Suprapubic skin (tissue), 4 donors: ENCODE measurements around the gene DRG2. TPM values are rescaled to one million over a fixed set of nuclear protein-coding genes. Genes with fewer than 3 reads are reported as not detected.

Source experiments
- DNase-seq, 2 donors: peaks; one replicate each; pipeline ENCODE4 v3.0.0-alpha.2; 2019; ENCODE audit warnings: low spot score in 2 of 2
- H3K27ac ChIP-seq: fragments of 200-600 bp; sonication (generic); one replicate; pipeline ENCODE4 v1.5.1; 2019
- H3K27me3 ChIP-seq: fragments of 200-600 bp; sonication (generic); one replicate; pipeline ENCODE4 v1.5.1; 2019
- H3K36me3 ChIP-seq: fragments of 200-600 bp; sonication (generic); one replicate; pipeline ENCODE4 v1.5.1; 2019
- H3K4me1 ChIP-seq: fragments of 200-600 bp; sonication (generic); one replicate; pipeline ENCODE4 v1.5.1; 2019
- H3K4me3 ChIP-seq: fragments of 200-600 bp; sonication (generic); one replicate; pipeline ENCODE4 v1.5.1; 2019; ENCODE audit warnings: mild to moderate bottlenecking
- H3K9me3 ChIP-seq: fragments of 200-600 bp; sonication (generic); one replicate; pipeline ENCODE4 v1.5.1; 2019
- CTCF ChIP-seq, 2 donors: fragments of 200-600 bp in 1 of 2; fragments of 450-650 bp in 1 of 2; sonication (generic) in 1 of 2; IDR thresholded peaks; one replicate each; pipeline ENCODE4 v1.5.1; 2016 to 2019; ENCODE audit warnings: antibody characterized with exemption in 2 of 2, mild to moderate bottlenecking in 1 of 2, moderate library complexity in 1 of 2
- EP300 ChIP-seq: sonication (generic); formaldehyde crosslinking; IDR thresholded peaks from one replicate; pipeline ENCODE4 v1.6.1; 2017; ENCODE audit warnings: antibody characterized with exemption
- POLR2A ChIP-seq, 2 donors: fragments of 450-650 bp; IDR thresholded peaks; one replicate each; pipeline ENCODE4 v1.6.1; 2017; ENCODE audit warnings: antibody characterized with exemption in 2 of 2, mild to moderate bottlenecking in 2 of 2, moderate library complexity in 2 of 2
- POLR2AphosphoS5 ChIP-seq, 3 donors: sonication (generic); formaldehyde crosslinking; IDR thresholded peaks; one replicate each; pipeline ENCODE4 v1.6.1; 2017; ENCODE audit warnings: antibody characterized with exemption in 3 of 3
- WGBS: methylation state at CpG from one replicate; pipeline ENCODE4 v1.1.5; 2018; 5-methylcytosine and 5-hydroxymethylcytosine counted together
- total RNA-seq, 4 donors: library from RNA; depleted of rRNA; stranded (reverse); fragments of >200 nt; gene quantifications; one replicate each; pipeline ENCODE4 v1.1.0, GENCODE V29; 2016

Gene DRG2
- 10 to 100 TPM; 34.6 to 44.0 (median 37.9) TPM for total RNA-seq

DNA sequence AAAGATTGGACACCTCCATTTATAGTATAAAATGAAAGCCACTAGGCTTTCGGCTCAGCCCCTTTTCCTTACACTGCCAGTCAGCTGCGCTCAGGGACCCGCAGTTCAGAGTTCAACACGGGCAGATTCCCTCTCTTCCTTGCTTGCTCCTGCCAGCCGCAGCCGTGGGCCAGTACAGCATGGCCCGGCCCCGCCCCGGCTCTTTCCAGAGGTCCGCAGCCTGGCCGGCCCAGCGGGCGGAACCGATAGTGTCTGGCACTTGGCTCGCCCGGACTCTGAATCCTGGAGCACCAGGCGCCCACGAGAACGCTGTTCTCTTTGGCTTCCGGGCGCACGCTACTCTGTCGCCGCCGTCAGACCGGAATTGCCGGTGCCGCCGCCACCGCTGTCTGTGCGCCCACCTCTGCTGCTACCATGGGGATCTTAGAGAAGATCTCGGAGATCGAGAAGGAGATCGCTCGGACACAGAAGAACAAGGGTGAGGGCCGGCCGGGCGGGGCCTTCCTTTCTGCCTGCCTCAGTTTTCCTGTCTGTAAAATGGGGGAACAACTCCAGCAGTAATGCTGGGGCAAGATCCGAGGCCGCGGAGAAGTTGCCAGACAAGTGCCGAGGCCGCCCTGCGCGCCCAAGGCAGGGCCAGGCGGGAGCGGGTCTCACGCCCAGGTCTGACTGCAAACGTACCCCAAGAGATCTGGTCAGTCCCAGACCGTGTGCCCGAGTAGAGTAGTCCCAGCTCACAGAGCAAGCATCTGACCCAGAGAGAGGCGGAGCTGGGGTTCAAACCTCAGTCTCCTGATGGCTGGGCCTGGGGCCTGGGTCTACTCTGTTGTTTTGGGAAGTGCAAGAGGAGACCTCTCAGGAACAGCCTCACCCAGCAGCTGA lies at the start of gene DRG2:
Gene DRG2, plus strand, starts transcription at position 339 of the 882 bp plus-strand sequence. Its CDS starts 76 bp downstream, at position 415.
- H3K4me1 ChIP-seq, result peaks cover 13% of the 10 kb centered on the region
- under 1% methylated on average over 43 of the region's 52 CpGs for WGBS
- DNase-seq, result peak; percentile 95
- no peaks in the 10 kb centered on the region for H3K27me3 ChIP-seq
- H3K4me3 ChIP-seq, result peak within 1 kb of the TSS; percentile 84
- H3K9me3 ChIP-seq, result no peaks in the 10 kb centered on the region
- peak in 1 of 2 donors; percentile 57 for TF ChIP-seq POLR2A (IDR thresholded peaks at IDR 0.05)
- no peak for TF ChIP-seq EP300
- TF ChIP-seq POLR2AphosphoS5 (IDR thresholded peaks at IDR 0.05), result peak; percentile 53 to 92 (median 60)
- peak within 1 kb of the TSS; percentile 72 for H3K27ac ChIP-seq
- H3K36me3 ChIP-seq, result peaks cover 11% of the 10 kb centered on the region

DNA sequence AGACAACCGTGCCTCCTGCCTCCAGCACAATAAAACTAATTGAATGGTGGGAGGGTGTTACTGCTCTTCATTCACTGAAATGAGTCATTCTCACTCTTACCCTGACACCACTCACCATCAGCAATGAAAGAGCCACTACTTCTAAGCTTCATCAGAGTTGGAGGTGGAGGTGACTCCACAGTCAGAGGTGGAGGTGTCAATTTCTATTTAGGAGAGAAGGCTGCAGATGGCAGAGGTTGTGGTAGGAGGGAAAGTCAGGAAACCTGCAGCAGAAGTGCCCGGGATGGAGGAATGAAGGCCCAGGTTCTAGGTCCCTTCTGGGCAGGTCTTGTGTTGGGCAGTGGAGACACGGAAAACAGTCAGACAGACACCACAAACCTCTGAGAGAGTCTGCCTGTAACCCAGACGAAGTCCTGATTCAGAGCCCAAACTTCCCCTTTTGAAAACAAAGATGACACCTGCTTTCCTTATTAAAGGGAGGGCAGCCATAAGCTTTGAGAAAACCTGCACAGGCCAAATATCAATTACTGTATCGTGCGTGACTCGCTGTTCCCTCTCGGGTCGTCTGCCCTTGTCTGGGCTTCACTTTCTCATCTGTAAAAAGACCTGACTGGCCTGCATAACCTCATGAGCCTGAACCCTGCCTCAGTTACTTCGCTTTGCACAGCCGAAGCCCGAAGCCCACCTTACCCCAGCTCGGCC lies 49.4 kb upstream of the DRG2 start:
- no peaks in the 10 kb centered on the region for H3K9me3 ChIP-seq
- H3K36me3 ChIP-seq, result no peaks in the 10 kb centered on the region
- no peak for TF ChIP-seq EP300
- no peak for TF ChIP-seq POLR2AphosphoS5 (IDR thresholded peaks at IDR 0.05)
- TF ChIP-seq POLR2A (IDR thresholded peaks at IDR 0.05), result no peak
- DNase-seq, result no peak
- H3K27me3 ChIP-seq, result no peaks in the 10 kb centered on the region
- 5% methylated on average over 13 of the region's 13 CpGs for WGBS
- H3K4me3 ChIP-seq, result peak overlapping the region; percentile 99
- H3K27ac ChIP-seq, result peak overlapping the region; percentile 81
- peaks cover 50% of the 10 kb centered on the region for H3K4me1 ChIP-seq

- TF ChIP-seq CTCF (IDR thresholded peaks at IDR 0.05) (no peak), POLR2AphosphoS5 (IDR thresholded peaks at IDR 0.05) (peak in 2 of 3 donors; percentile 90 to 95)
- Histone ChIP-seq H3K27me3 (no peaks in the 10 kb centered on the region), H3K4me1 (peaks cover 47% of the 10 kb centered on the region), H3K36me3 (no peaks in the 10 kb centered on the region), H3K27ac (peak within 1 kb of the TSS; percentile 81), H3K4me3 (peak within 1 kb of the TSS; percentile 99), H3K9me3 (no peaks in the 10 kb centered on the region)
- under 1% methylated on average over 46 of the region's 67 CpGs for WGBS
- peak; percentile 99 for DNase-seq
Measured at GRCh38 chr17:18038861-18039534, 48.8 kb upstream of the DRG2 start, which contains the start of the genes ATPAF2 and GID4. Gene ATPAF2 (minus strand): TSS chr17:18039168. CDS start chr17:18039013, 155 bp downstream. Gene GID4 (plus strand): TSS chr17:18039408. CDS start chr17:18039465, 57 bp downstream.

DNA sequence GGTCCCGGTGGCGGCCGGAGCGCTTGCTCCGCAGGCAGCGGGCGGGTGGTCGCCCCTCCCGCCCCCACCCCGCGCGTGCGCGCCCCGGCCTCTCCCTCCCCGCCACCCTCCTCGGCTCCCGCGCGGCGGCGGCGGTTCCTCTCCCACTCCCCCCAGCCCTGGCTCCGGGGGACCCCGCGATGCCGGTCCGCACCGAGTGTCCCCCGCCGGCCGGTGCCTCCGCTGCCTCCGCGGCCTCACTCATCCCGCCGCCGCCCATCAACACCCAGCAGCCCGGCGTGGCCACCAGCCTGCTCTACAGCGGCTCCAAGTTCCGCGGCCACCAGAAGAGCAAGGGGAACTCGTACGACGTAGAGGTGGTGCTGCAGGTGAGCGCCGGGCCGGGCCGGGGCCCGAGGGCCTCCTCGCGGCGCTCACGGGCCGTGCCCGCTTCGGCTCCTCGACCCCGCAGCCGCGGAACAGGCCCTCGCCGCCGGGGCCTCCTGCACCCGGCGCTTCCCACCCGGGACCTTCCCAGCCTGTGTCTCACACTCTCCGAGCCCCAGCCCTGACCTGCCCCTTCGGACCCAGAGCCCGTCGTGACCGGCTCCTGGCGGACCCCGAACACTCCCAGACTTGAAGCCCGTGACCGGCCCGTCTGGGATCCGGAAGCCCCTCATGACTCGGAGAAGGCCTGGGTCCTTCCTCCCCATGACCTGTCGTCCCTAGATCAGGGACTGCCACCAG lies 48.0 kb upstream of the DRG2 start:
- TF ChIP-seq POLR2A (IDR thresholded peaks at IDR 0.05), result no peak
- TF ChIP-seq EP300, result no peak
- no peak for TF ChIP-seq CTCF (IDR thresholded peaks at IDR 0.05)
- no peak for TF ChIP-seq POLR2AphosphoS5 (IDR thresholded peaks at IDR 0.05)
- Histone ChIP-seq H3K4me3 (peak overlapping the region; percentile 99), H3K9me3 (no peaks in the 10 kb centered on the region), H3K4me1 (peaks cover 47% of the 10 kb centered on the region), H3K27me3 (no peaks in the 10 kb centered on the region), H3K36me3 (peaks cover 2% of the 10 kb centered on the region), H3K27ac (peak overlapping the region; percentile 81)
- 0% methylated on average over 10 of the region's 81 CpGs for WGBS
- peak in 1 of 2 donors; percentile 79 for DNase-seq

DNA sequence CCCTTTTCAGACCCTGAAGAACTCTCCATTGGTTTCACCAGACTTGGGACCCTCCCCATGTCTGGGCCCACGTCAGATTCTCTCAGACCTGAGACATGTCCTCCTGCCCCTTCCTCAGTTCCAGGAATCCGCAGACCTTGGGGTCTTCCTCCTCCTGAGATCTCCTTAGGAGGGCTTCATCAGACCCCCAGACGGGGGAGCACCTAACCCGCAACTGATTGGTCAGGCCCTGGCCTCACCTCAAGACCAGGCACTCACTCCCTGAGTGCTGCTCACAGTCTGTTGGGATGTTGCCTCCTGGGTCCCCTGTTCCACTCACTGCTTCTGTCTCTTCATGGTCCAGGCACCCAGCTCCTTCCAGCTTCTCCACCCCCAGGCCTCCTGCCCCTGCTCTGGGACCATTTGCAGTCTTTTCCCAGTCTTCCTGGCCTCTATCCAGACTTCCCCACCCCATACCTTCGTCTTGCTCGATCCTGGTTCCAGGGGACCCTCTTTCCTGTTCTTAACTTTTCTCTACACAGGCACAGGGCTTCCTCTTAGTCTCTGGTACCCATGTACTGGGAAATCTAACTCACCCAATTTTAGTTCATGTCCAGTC lies 47.4 kb upstream of the DRG2 start:
- peak overlapping the region; percentile 99 for H3K4me3 ChIP-seq
- peak overlapping the region; percentile 81 for H3K27ac ChIP-seq
- H3K9me3 ChIP-seq, result no peaks in the 10 kb centered on the region
- no peak for TF ChIP-seq EP300
- no peak for TF ChIP-seq POLR2AphosphoS5 (IDR thresholded peaks at IDR 0.05)
- no peak for TF ChIP-seq CTCF (IDR thresholded peaks at IDR 0.05)
- no peak for TF ChIP-seq POLR2A (IDR thresholded peaks at IDR 0.05)
- WGBS, result 28% methylated on average over 6 of the region's 6 CpGs
- no peak for DNase-seq
- peaks cover 4% of the 10 kb centered on the region for H3K36me3 ChIP-seq
- no peaks in the 10 kb centered on the region for H3K27me3 ChIP-seq
- H3K4me1 ChIP-seq, result peaks cover 47% of the 10 kb centered on the region
